ENCODE data around the gene PMP22.
"Not testable (repeated sequence)": the region's sequence is repeated elsewhere in the genome, so short reads cannot be mapped to it uniquely, and the experiment has no call there.

Gene PMP22

DNA sequence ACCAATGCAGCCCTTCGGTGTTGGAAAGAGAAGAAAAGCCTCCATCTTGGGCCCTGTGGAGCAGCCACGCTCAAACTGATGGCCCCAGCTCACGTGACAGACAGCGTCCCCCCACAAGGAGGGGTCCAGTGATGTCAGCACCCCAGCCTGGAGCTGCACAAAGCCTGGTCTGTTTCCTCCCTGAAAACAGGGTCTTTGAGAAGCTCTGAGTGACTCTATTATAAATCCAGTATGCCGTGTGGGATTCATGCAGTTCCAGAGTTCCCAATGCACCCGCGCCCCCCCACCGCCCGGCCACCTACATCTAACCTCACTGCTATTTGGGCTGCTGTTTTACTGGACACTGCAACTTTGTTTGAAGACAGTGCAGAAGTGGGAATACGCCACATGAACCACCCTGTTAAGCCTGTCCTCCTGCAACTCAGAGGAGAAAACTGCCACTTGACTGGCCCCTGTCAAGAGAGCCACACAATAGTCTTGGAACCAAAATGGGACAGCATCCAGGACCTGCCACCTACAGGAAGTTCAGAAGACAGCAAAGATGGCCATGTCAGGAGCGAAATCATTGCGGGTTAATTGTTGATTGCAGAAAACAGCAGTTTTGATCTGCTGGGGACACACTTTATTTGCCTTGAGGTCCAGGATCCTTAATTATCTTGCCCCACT lies 33.1 kb downstream of the PMP22 start:
- TF ChIP-seq, protein P1, sequence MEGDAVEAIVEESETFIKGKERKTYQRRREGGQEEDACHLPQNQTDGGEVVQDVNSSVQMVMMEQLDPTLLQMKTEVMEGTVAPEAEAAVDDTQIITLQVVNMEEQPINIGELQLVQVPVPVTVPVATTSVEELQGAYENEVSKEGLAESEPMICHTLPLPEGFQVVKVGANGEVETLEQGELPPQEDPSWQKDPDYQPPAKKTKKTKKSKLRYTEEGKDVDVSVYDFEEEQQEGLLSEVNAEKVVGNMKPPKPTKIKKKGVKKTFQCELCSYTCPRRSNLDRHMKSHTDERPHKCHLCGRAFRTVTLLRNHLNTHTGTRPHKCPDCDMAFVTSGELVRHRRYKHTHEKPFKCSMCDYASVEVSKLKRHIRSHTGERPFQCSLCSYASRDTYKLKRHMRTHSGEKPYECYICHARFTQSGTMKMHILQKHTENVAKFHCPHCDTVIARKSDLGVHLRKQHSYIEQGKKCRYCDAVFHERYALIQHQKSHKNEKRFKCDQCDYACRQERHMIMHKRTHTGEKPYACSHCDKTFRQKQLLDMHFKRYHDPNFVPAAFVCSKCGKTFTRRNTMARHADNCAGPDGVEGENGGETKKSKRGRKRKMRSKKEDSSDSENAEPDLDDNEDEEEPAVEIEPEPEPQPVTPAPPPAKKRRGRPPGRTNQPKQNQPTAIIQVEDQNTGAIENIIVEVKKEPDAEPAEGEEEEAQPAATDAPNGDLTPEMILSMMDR (IDR thresholded peaks at IDR 0.05; ENCODE audit: extremely low read depth, missing control alignments): no peak
- DNase-seq (ENCODE audit: low spot score): no peak

DNA sequence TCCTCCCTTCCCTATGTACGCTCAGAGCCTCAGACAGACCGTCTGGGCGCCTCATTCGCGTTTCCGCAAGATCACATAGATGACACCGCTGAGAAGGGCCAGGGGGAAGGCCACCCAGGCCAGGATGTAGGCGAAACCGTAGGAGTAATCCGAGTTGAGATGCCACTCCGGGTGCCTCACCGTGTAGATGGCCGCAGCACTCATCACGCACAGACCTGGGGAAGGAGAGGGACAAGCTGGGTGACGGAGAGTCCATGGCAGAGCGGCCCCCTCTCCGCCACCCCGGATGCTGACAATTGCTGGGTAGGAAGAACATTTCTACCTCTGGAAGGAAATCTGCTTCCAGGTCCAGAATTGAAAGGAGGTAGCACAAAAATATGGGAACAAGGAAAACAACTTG lies 34.3 kb downstream of the PMP22 start:
- TF ChIP-seq, protein P1 (IDR thresholded peaks at IDR 0.05; ENCODE audit: extremely low read depth, missing control alignments): no peak
- no peak for DNase-seq (ENCODE audit: low spot score)

DNA sequence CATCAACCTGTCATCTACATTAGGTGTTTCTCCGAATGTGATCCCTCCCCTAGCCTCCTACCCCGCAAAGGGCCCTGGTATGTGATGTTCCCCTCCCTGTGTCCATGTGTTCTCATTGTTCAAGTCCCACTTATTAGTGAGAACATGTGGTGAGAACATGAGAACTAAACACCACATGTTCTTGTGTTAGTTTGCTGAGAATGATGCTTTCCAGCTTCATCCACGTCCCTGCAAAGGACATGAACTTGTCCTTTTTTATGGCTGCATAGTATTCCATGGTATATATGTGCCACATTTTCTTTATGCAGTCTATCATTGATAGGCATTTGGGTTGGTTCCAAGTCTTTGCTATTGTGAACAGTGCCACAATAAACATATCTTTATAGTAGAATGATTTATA lies 43.3 kb downstream of the PMP22 start:
- not testable (repeated sequence) for DNase-seq (ENCODE audit: low spot score)

DNA sequence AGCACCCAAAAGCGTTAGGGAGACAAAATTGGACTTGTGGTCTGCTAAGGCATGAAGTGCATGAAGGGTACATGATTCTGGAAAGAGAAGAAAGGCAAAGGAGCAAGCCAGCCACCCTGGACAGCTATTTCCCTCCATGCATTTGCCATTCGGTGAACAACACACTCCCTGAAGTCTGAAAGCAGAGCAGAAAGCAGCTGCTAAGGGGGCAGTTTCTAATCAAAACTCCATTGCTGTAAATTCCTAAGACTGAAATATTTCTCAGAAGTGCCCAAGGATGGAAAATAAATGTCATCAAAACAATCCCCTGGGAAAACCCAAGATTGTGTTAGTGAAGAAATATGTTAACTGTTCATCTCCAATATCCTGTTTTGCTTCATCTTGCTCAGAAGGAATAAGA lies 44.3 kb downstream of the PMP22 start:
- DNase-seq (ENCODE audit: low spot score): no peak
- TF ChIP-seq, protein P1 (IDR thresholded peaks at IDR 0.05; ENCODE audit: extremely low read depth, missing control alignments): no peak

DNA sequence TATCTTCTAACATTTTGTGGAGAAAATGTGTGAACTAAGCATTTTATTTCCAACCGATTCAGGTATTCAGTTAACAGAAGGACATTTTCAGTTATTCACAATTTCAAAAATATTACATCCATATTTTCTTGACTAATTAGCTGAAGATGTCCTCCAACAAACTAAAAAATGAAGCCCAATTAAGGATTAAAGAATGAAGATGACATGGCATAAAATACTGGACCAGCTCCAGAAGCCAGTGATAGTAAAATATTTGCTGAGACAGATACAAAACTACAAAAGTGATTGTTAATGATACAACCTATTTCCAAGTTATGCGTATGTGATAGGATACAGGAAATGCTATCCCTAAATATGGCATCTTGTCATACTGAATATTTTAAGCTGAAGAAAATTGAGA lies 48.6 kb downstream of the PMP22 start:
- DNase-seq (ENCODE audit: low spot score): no peak
- TF ChIP-seq, protein P1 (IDR thresholded peaks at IDR 0.05; ENCODE audit: extremely low read depth, missing control alignments): no peak

DNA sequence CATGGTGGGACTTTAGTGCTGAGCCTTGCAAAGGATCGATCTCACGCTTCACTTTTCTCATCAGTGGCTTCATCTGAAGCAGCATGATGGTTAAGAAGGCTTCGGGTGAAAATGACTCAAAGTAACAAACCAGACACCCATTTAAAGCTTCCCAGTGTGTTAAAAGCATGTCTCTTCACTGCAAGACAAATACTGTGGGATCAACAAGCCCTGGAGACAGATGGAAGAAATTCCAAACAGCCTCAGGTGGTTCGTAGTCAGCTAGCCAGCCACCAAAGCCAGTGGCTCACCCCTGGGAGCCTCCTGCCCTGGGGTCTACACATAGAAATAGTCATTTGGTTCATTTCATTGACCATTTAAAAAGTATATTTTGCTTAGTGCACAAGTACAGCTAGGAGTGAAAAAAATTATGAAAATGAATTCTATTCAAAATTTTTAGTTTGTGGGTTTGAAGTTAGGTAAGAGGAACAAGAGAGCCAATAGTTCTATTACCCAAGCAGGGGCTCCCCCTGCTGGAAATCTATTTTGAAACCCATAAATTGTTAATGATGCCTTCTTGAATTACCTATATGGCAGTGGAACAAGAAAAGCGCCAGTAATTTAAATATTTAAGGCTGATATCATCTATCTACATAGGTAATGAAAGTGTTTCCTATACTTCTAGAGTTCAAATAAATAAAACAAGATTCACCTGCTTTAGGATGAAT lies 51.6 kb downstream of the PMP22 start:
- DNase-seq (ENCODE audit: low spot score): no peak
- TF ChIP-seq, protein P1 (IDR thresholded peaks at IDR 0.05; ENCODE audit: extremely low read depth, missing control alignments): no peak

DNA sequence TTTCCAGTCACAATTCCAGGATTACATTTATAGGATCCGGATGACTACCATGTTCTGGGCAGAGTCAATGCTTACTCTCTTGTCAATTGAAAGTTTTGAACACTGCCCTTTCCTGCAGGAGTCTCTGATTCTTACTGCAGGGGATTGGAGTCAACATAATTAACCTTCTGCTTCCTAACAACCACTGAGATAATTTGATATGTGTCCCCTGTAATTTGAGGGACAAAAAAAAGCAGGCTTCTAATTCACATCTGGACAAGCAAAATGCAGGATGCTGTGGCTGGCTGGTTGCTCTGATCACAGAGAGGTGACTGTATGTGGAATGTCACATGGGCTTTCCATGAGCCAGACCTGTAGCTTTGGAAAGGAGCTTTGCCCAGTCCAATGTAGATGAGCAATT lies 54.9 kb downstream of the PMP22 start:
- TF ChIP-seq, protein P1 (IDR thresholded peaks at IDR 0.05; ENCODE audit: extremely low read depth, missing control alignments): no peak
- DNase-seq (ENCODE audit: low spot score): no peak

DNA sequence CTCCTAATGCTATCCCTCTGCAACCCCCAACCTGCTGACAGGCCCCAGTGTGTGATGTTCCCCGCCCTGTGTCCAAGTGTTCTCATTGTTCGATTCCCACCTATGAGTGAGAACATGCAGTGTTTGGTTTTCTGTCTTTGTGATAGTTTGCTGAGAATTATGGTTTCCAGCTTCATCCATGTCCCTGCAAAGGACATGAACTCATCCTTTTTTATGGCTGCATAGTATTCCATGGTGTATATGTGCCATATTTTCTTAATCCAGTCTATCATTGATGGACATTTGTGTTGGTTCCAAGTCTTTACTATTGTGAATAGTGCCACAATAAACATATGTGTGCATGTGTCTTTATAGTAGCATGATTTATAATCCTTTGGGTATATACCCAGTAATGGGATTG lies 62.1 kb downstream of the PMP22 start:
- DNase-seq (ENCODE audit: low spot score): not testable (repeated sequence)

DNA sequence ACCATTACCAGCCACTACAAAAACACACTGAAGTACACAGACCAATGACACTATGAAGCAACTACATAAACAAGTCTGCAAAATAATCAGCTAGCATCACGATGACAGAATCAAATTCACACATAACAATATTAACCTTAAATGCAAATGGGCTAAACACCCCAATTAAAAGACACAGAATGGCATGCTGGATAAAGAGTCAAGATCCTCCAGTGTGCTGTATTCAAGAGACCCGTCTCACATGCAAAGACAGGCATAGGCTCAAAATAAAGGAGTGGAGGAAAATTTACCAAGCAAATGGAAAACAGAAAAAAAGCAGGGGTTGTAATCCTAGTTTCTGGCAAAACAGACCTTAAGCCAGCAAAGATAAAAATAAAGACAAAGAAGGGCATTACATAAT lies 64.6 kb downstream of the PMP22 start:
- DNase-seq (ENCODE audit: low spot score): not testable (repeated sequence)
